NCI-H2029 (cell line): ENCODE results near the gene VSIG10L2.

ENCODE experiments used
- DNase-seq: peaks from one replicate; lab custom pipeline; 2025; lab: John Stamatoyannopoulos, UW

The VSIG10L2 gene

DNA sequence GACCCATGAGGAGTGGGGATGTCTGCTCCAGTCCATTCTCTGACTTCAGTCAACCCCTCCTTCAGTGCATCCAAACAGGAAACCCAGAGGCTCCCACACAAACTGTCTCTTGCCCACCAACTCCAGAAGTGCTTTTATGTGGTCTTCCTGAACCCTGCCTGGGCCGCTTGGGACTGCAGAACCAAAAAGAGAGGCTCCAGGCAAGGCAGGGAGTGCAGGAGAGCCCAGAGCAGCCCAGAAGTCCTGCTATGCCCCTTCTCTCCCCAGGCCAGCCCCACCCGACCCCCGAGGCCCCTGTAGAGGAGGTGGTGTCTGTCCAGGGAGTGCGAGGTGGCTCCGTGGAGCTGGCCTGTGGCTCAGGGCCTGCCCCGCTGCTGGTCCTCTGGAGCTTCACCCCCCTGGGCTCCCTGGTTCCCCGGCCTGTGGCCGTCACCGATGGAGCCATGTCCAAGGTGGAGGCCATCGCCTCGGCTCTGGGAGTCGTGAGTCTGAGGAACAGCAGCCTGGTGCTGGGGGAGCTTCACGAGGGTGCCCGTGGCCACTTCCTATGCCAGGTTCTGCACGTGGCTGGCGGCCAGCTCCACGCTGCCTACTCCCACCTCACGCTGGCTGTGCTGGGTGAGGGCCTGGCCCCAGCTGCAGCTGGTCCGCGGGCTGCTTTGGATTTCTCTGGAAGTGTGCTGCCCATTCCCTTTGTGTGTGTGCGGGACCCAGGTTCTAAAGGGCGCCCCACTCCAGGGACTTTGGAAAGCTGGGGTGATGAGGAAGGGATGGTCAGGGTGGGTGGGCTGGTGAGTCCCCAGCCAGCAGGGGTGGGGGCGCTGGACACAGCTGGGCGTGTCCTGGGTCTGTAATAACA, 1.8 kb downstream of the VSIG10L2 start:
- no peak for DNase-seq

DNA sequence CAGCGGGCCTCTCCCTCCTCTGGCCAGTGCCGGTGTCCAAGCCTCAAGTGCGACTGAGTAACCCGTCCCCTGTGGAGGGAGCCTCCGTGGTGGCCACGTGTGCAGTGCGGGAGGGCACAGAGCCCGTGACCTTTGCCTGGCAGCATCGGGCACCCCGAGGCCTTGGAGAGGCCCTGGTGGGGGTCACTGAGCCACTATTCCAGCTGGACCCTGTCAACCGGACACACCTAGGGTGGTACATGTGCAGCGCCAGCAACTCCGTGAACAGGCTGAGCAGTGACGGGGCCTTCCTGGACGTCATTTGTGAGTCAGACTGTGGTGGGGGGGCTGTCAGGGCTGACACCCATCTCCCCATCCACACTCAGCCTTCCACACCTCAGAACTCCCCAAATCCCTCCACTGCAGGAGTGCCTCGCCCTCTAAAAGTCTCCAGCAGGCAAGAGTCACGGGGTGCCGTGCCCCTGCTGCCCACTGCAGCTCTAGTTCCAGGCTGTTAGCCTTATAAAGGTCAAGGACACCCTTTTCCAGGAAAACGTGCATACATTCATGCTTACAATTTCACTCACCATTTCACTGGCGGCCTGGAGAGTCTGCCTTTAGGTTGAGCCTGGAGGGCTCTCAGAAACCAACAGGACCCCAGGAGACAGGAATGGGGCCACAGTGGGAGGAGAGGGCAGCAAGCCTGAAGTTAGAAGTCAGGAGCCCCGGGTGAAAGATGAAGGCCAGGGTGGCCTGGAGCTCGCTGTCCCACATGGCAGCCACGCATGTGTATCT, 2.6 kb downstream of the VSIG10L2 start:
- no peak for DNase-seq

DNA sequence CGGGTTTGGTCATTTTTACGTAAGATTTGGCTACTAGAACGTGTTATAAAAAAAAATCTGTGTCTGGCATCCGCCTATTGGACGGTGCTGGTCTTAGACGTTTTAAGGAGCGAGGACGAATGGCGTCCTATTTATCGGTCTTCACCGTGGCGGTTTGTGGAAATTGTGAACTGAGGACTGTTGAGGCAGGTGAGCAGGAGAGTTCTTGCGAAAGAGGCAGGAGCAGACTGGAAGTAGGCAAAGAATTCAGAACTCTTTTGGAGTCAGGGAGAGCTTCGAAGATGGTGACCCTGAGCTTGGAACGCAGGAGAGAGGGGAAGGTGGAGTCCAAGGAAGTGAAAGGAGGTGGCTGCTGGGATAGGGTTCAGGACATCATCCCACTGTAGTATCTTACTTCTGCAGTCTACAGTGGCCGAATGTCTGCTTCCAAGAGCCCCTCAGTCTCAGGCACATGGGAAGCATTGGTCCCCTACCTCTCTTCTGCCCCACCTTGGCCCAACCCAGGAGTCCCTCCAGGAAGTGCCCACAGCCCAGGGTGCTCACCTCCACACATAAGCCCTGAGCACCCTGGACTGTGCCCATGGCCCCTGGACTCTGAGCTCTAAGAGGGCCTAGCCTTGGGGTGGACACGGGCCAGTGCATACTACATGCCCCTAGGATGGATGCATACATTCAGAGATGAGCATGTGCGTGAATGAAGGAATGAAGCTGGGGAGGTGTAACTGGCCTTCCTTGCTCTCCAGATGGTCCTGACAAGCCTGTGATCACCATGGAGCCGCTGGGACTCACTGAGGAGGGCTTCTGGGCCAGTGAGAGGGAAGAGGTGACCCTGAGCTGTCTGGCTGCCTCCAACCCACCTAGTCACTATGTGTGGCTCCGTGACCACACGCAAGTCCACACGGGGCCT, 3.7 kb downstream of the VSIG10L2 start:
- DNase-seq: no peak

DNA sequence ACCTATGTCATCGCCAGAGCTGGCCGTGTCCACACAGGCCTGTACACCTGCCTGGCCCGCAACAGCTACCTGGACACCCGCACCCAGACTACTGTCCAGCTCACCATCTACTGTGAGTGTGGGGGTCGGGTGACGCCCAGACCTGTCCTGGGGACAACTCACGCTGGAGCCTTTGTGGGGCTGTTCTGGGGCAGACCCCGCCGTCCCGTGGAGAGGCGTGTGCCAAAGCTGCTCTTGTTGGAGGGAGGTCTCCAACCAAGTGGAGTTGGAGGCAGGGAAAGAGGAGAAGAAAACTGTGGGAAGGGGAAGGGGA, 4.3 kb downstream of the VSIG10L2 start:
- no peak for DNase-seq

DNA sequence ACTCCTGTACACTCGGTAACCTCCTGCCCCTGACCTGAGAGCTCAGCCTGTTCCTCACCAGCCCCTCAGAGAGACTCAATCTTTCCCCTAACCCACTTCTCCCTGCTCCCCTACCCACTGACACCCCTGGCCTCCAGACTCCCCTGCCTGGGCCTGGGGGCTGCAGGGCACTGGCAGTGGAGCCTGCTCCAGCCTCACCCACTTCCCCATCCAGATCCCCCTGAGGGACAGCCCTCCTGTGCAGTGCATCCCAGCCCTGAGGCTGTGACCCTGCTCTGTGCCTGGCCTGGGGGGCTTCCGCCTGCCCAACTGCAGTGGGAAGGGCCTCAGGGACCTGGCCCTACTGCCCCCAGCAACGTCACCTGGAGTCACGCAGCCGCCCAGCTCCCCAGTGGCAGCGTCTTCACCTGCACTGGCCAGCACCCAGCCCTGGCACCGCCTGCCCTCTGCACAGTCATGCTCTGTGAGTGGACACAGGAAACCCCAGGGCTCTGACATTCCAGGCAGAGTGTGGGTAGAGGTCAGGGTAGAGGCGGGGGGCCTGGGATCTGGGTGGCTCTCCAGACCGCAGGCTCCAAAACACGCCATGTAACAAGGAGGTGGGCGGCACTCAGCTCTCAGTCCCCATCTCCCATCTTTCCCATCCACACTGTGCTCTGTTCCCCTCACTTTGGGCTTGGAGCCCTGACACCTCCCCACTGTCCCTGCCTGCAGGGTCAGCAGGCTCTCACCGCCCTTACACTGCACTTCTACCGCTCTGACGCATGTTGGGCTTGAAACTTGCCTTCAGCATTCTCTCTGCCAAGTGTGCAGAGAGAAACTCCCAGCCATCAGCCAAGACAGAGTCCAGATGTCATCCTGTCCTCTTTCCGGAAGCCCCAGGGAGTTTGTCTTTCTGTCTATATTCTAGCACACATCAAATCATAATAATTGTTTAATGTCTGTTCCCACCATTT, 5.1 kb downstream of the VSIG10L2 start:
- DNase-seq: no peak

DNA sequence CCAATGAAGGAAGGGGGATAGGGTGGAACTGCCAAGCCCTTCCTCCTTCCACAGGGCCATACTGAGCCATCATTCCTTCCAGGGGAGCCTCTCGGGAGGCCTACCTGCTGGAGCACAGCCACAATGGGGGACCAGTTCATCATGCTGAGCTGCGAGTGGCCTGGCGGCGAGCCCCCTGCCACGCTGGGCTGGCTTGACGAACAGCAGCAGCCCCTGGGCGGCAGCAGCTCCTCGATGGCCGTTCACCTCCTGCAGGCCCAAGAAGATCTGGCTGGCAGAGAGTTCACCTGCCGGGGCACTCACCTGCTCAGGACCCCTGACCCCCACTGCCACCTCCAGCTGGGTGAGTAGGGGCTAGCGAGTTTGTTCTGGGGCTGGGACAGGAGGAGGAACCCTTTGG, 5.9 kb downstream of the VSIG10L2 start:
- no peak for DNase-seq

DNA sequence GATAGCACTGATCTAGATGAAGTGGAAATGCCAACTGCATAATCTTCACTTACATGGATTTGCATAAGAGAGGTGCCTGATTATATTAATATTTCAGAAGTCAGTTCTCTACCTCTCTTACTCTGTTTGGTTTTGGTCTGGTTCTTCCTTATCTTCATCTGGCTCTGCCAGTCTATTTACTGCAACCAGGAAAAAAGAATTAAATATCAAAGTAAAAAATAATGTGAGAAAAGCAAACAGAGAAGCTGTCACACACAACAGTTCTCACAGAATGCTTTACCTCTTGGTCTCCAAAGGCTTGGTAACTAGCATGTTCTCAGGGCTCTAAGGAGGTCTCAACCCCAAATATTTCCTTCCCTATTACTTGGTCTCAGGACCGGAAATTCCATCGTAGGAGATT, 6.7 kb downstream of the VSIG10L2 start:
- DNase-seq: no peak

DNA sequence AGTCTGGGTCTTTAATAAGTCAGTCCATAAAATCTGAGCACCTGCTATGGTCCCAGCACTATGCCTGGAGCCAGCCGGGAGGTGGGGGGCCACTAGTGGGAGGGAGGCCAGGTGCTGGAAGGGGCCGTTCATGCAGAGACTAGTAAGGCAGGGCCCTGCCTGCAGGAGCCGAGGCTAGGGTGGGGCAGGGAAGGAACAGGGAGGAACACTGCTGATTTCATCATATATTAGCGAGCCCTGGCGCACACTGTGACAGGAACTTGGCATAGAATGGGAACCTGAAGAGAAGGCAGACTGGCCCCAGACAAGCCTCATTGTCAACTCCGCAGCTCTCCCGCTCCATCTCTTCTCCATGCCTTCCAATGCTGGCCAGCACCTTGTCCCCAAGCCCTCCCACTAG, 7.1 kb downstream of the VSIG10L2 start:
- peak; percentile 6 for DNase-seq

DNA sequence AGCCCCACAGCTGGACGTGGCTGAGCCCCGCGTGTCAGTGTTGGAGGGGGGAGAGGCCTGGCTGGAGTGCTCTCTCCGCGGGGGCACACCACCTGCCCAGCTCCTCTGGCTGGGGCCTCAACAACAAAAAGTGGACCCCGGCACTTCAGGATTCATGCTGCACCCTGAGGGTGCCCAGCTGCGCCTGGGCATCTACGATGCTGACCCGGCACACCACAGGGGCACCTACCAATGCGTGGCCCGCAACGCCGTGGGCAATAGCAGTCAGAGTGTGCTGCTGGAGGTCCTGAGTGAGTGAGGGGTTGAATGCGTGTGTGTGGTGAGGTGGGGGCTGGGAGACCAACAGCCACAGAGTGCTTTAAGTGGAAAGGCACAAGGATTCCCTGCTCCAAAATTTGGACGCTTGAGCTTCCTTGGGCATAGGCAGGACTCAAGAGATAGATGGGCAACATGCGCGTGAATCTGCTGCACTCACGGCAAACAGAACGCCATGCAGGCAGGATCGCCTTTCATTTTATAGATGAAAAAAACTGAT, 7.6 kb downstream of the VSIG10L2 start:
- no peak for DNase-seq

DNA sequence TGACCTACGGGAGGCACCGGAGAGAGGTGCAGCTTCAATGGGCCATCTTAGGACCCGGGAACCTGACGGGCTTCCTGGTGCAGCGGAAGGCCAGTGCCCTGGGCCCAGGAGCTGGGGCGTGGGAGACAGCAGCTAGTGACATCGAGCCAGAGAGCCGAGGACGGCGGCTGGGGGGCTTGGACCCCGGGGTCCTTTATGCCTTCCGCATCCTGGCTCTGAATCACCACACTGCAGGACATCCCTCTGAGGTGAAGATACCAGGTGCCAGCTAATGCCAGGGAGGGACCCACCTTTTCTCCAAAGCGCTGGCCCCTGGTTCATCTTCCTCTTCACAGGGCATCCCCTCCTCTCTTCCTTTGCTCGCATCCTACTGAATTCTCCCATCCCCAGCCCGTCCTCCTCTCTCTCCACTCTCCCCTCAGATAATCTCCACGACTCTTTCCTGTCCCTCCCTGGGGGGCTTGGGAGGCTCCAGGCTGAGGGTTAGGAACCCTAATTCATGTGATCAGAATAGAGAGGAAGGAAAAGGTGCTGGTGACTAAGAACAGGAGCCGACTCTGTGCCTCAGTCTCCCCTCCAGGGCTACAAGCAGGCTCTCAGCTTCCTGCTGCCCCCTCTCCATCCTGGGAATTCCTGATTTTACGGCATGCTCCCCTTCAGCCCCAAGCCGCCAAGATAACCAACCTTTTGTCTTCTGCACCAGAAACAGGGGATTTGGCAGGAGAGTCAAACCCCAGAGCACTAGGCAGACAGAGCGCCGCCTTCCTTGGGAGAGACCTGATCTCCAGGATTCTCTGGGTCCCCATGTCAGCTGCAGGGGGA, 8.5 kb downstream of the VSIG10L2 start:
- DNase-seq: no peak

DNA sequence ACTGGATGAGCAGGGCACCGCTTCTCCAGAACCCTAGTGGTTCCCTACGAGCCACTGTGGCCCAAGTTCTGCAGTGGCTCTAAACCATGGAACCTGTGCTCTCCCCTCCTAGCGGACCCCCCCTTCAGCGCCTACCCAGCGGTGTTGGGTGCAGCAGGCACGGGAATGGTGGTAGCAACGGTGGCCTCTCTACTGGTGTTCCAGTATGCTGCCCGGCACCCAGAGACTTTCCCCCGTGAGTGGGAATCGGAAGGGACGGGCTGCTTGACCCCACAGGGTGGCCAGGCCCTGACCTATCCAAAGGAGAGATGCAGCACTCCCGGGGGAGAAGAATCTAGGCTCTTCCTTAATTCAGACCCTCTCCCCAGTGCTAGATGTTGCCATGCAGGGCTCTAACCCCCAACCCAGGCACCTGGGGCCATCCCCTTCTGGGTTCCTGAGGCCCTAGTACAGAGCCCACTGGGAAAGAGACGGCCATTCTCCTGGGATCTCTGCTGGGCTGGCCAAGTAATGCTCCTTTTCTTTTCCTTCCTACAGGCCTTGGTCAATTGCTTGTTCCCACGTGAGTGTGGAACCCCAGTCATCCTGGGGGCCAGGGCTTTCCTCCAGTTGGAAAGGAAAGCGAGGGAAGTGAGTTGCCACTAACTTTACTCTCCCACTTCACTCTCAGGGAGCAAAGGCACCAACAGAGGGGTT, 9.2 kb downstream of the VSIG10L2 start:
- no peak for DNase-seq

DNA sequence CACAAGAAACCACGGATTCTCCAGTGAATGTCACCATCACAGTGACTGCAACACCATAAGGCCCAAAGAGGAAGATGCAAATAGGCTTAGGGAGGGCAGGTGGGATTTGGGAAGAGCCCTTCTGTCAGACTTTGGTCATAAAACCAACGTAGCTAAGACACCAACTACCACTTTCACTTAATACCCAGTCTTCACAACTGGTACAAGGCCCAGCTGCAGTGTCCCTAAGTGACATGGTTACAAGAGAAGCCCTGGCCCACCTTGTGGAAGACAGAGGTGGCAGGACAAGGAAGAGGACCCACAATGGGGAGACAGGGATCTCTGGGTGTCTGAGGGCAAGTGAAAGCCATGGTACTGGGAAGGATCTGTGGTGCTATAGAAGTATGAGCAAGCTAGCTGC, 10.0 kb downstream of the VSIG10L2 start:
- no peak for DNase-seq

DNA sequence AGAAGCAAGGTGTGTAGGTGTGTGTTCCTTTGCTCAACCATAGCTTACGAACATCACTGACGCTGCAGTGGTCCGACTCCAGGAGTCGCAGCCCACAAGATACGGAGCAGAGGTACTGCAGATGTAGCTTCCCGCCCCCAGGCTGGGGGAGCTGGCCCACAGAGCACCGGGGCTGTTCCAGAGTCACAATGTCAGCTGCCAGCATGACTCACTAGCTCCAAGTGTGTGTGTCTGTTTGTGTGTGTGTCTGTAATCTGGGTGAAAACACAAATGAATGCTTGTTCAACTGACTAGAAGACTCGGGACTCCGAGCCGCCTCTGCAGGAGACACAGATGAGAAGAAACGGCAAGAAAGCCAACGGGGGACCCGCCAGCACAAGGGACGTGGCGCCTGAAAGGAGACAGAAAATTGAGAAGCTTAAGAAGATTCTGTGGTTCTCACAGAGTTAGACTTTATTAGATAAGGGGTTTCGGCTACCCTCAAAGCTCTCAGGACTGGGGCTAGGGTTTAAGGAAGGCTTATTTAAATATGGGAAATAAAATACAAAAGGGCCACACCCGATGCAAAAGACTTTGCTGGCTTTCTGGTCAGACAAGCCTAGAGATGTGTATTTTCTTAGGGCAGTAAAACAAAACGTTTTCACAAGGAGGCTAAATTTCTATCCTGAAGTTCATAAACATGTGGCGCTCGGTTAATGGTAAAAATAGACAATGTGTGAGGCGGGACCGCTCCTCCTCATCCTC, 10.7 kb downstream of the VSIG10L2 start:
- DNase-seq: no peak

DNA sequence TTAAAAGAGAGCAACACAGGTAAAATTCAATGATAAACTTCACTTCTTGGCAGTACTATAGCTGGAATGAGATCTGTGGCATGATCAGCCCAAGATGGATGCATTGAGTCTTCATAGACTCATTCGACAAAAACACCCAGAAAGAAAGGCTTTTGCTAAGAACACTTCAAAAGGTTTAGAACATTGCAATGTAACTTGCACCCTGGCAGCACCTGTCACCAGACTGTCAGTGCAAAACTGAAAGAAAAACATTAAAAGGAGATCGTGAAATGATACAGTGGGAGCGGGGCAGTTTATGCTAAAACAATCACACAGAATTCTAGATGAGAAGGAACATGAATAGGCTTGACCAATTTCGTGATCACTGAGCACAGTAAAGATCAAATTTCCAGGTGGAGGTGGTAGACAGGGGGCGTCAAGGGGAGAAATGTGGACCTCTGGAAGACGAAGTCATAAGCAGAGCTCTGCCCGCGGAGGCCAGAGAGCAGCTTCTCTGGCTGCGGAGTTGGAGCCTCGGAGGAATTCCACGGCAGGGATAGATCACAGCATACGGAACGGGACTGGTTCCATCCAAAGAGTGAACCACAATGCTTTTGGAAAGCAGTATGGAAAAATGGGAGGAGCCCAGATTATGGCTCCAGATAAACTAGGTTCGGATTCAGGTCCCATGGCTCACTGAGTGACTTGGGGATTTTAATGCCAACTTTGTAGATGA, 11.9 kb downstream of the VSIG10L2 start:
- no peak for DNase-seq

DNA sequence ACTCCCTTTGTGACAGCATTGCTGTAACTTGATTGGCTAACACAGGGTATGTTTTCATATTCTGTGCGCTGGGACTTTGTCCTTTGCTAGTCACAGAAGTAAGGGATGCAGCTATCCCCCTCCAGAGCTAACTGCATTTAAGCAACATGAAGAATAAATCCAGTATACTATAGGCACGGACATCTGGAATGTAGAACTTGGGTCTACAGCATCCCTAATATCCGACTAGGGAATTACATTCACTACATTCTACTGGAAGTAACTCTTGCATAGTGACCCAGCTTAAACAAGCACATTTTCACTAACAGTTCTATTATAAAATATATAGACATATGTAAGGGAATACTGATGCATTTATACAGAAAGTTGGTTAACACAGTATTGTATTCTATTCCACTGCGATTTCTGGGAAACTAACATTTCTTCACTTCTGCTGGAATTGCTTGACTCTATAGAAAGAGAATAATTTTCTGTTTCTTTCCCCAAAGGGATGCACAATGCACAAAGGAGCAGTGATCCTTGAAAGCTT, 13.1 kb downstream of the VSIG10L2 start:
- DNase-seq: no peak

DNA sequence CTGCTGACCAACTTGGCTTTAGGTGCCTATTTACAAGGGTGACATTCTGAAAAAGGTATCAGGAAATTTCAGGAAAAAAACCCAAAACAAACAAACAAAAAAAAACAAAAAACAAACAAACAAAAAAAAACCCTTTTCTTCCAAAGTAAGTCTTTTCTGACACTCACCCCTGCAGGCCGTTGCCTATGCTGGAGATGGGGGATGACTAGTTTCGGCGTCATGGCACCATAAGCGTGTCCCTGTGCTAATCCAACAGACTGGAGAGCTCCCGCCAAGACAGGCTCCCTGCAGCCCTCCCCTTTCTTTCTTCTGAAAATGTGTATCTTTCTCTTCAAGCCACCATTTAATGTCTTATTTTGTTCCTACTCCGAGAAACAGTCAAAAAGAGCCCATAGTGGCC, 13.7 kb downstream of the VSIG10L2 start:
- peak; percentile 37 for DNase-seq

DNA sequence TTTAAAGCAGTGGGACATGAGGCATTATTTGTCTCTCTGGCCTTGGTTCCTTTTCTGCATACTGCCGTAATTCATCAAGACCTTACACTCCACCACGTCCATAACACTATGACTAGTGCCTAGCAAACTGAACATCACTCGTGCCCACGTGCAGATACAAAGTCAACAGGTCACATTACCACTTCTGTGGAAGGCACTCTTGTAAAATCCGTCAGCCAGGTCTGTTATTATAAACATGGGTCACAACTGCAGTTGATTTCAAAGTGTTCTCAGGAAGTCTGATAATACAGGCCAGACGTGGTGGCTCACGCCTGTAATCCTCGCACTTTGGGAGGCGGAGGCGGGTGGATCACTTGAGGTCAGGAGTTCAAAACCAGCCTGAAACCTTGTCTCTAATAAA, 14.1 kb downstream of the VSIG10L2 start:
- DNase-seq: peak; percentile 91

DNA sequence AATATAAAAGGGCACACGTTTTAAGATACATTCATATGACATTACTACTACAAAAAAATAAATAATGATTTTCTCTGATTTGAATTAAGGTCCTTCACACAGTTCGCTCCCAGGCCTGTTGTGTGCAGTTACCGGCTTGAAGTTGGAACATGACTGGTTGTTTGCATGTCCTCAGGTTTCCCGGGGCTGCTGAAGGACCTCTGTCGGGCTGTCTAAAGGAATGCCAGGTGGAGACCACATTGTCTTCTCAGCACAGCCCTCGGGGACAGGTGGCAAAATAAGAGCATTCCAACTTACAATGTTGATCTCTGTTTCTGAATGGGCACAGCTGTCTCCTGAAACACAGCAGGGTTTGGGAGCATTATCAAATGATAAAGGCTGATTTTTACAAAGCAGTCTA, 14.9 kb downstream of the VSIG10L2 start:
- peak; percentile 14 for DNase-seq
